GM21723 (cell line): Measurements from ENCODE around the gene PRDM16.

Source experiments
- ATAC-seq: cut with Tn5 transposase; IDR thresholded peaks from one replicate; pipeline ENCODE4 v1.9.1; 2021; ENCODE audit warnings: mild to moderate bottlenecking, moderate library complexity; ENCODE audit not compliant: unreplicated experiment

The PRDM16 gene

DNA sequence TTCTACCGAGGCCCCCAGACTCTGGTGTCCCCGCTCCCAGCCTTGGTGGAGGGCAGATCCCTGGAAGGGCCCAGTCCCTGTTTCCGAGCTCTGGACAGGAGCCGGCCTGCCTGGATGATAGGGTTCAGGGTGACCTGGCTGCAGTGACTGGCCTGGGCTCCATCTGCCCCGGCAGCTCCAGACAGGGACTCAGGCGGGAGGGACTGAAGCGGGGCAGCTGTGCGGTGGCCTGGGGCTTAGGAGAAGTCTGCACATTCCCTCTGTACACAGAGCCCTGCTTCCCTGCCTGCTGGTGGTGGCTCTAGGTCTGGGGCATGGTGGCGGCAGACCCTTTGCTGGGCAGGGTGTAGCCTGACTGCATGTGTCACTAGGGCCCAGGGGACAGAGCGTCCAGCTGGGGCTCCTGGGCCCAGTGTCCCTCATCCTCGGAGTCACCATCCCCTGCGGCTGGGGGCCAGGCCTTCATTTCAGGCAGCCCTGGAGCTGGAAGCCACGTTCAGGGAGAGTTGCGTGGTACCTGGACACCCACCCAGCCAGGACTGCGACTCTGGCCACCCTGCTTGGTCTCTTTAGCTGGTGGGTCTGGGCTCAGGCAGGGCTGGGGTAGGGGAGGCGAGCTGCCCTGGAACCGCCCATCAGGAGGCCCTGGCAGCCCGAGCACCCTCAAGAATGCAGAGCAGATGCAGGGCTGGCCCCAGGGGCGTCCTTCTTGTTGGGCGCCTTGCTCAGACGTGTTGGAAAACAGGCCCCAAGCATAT, 395.1 kb downstream of the PRDM16 start:
- ATAC-seq = no peak

- no peak for ATAC-seq
Observed at GRCh38 chr1:3464649-3465025, 395.6 kb downstream of the PRDM16 start.

DNA sequence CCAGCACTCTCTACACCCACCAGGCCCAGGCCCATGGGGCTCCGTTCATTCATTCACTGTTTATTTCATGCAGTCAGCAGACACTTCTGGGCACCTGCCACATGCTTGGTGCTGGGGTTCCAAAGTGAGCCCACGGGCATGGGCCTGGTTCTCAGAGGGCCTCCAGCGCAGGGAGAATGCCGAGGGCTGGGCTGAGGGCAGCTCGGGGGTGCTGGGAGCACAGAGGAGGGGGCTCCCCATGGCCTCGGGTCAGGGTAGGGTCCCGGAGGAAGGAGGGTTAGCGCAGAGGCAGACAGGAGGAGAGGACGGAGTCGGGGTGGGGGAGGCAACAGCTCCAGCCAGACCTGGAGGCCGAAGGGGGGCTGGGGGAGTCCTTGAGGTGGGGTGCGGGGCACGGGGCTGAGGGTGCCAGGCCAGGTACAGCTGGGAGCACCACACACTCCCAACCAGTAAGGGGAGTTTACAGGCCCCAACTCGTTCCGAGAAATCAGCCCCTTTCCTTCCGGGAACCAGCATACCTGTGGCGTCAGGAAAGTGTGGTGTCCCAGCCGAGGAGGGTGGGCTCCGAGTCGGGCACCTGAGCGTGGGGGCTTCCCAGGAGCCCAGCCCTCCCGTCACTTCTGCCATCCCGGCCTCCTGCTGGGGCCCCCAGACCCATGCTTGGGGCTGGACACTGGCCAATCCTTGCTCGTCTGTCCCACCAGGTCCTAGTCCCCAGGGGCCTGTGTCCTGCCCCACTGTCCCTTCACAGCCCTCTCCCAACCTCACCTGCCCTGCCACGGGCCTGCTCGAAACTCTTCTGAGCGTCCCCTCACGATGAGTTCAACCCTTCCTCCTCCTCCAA, 396.3 kb downstream of the PRDM16 start:
- no peak for ATAC-seq

DNA sequence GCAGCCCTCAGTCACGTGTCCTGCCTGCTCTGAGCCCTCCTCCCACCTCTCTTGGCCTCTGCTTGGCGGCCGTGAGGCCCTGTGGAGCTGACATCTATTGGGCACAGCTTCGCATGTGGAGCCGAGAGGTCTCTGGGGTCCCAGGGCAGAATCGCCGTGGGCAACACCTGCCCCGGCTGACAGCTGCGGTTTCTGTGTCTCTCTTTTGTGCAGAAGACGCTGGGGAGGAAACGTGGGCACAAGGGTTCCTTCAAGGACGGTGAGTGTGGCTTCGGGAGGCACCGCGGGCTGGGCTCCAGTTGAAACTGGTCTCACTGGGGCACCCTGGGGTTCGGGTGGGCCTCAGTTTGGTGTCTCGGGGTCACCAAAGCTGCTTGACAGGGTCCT, 396.9 kb downstream of the PRDM16 start:
- no peak for ATAC-seq

DNA sequence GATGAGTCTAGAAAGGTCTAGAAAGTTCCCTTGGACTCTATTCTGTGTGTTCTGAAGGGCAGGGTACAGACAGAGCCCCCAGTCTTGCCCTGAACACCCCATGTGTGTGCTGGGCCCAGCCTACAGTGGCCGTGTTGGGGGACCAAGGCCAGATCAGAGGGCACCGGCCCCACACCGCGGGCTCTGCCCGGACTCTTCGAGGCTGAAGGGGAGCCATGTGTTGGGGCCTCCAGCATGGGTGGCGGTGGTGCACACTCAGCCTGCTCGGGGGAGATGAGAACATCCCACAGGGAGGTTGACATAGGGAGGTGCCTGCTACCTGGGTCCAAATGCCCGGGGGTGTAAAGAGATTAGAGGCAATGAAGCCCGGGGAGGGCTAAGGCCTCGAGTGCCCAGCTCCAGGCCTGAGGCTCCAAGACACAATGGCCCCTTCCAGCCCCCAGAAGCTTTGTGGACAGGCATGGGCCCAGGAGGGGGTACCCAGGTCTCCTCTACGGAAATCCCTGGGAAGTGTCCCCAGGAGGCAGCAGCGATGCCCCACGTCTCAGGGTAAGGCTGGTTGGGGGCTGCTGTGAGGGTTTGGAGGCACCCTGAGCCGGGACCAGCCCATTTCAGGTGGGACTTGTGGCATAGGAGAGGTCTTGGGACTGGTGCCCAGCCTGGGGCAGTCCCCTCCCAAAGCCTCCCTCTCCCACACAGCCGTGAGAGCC, 397.5 kb downstream of the PRDM16 start:
- no peak for ATAC-seq

- no peak for ATAC-seq
Observed at GRCh38 chr1:3467096-3468036, 398.4 kb downstream of the PRDM16 start.

GRCh38 chr1:3468236-3469103, 399.5 kb downstream of the PRDM16 start:
- ATAC-seq = no peak

- no peak for ATAC-seq
Observed at GRCh38 chr1:3469104-3469848, 400.3 kb downstream of the PRDM16 start.

GRCh38 chr1:3469849-3470649, 401.0 kb downstream of the PRDM16 start:
- no peak for ATAC-seq

GRCh38 chr1:3470650-3471355, 401.8 kb downstream of the PRDM16 start:
- no peak for ATAC-seq

- ATAC-seq = no peak
Observed at GRCh38 chr1:3471356-3472087, 402.5 kb downstream of the PRDM16 start.

GRCh38 chr1:3472088-3472850, 403.3 kb downstream of the PRDM16 start:
- ATAC-seq = no peak

DNA sequence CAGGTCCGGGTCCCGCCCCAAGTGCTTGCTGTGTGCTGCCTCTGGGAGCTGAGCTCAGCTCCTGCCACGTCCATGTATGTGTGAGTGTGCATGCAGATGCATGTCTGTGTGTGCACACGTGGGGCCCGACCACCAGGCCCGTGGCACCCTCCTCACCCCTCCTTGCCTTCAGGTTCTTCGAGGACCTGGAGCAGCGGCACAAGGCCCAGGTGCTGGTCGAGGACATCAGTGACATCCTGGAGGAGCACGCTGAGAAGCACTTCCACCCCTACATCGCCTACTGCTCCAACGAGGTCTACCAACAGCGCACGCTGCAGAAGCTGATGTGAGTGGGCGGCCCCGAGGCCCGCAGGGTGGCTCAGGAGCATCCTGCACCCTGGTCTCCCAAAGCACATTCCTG, 403.9 kb downstream of the PRDM16 start:
- ATAC-seq = no peak

GRCh38 chr1:3473381-3473844, 404.4 kb downstream of the PRDM16 start:
- no peak for ATAC-seq

- ATAC-seq = no peak
Observed at GRCh38 chr1:3474016-3474415, 405.0 kb downstream of the PRDM16 start.

- no peak for ATAC-seq
Observed at GRCh38 chr1:3474421-3474820, 405.4 kb downstream of the PRDM16 start.
